Measurements from ENCODE around the gene ACKR3. TPM values are rescaled to one million over a fixed set of nuclear protein-coding genes. Genes with fewer than 3 reads are reported as not detected.
A peak's percentile ranks its signal among the peaks of the same experiment; 100 is the strongest.

ACKR3 gene
- total and polyA plus RNA-seq, 4 donors: 6.8 to 30.2 (median 14.4) TPM

GRCh38 chr2:236544362-236544761 is 25.3 kb upstream of the ACKR3 start:
- TF ChIP-seq, protein P1, sequence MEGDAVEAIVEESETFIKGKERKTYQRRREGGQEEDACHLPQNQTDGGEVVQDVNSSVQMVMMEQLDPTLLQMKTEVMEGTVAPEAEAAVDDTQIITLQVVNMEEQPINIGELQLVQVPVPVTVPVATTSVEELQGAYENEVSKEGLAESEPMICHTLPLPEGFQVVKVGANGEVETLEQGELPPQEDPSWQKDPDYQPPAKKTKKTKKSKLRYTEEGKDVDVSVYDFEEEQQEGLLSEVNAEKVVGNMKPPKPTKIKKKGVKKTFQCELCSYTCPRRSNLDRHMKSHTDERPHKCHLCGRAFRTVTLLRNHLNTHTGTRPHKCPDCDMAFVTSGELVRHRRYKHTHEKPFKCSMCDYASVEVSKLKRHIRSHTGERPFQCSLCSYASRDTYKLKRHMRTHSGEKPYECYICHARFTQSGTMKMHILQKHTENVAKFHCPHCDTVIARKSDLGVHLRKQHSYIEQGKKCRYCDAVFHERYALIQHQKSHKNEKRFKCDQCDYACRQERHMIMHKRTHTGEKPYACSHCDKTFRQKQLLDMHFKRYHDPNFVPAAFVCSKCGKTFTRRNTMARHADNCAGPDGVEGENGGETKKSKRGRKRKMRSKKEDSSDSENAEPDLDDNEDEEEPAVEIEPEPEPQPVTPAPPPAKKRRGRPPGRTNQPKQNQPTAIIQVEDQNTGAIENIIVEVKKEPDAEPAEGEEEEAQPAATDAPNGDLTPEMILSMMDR (IDR thresholded peaks at IDR 0.05; ENCODE audit: control extremely low read depth, extremely low read depth): no peak
- WGBS, 2 donors: 96 to 98% methylated on average over 13 of the region's 13 CpGs
- peaks cover 0 to 2% (median 0%) of the 10 kb centered on the region in 4 donors for H3K9me3 ChIP-seq (ENCODE audit: control insufficient read depth in 4 of 4, insufficient read depth in 3 of 4, low read length in 3 of 4)
- H3K36me3 ChIP-seq (ENCODE audit: control insufficient read depth in 4 of 4, insufficient read depth in 4 of 4, low read length in 4 of 4): no peaks in the 10 kb centered on the region
- H3K27me3 ChIP-seq (ENCODE audit: control insufficient read depth in 3 of 3, insufficient read depth in 3 of 3, low read length in 2 of 3): no peaks in the 10 kb centered on the region
- H3K4me1 ChIP-seq (ENCODE audit: control insufficient read depth in 5 of 5, insufficient read depth in 5 of 5, low read length in 5 of 5): peaks cover 0 to 17% (median 4%) of the 10 kb centered on the region in 5 donors
- H3K9ac ChIP-seq (ENCODE audit: insufficient read depth in 1 of 2, low read length in 2 of 2): no peak overlapping the region
- ATAC-seq (ENCODE audit: insufficient read depth, low FRiP score) (no peak), DNase-seq (no peak)
- H3K4me3 ChIP-seq: no peak overlapping the region
- H3K27ac ChIP-seq (ENCODE audit: low read depth in 1 of 2, low read length in 1 of 2): no peak overlapping the region

GRCh38 chr2:236545248-236545658 is 24.4 kb upstream of the ACKR3 start:
- WGBS, 2 donors: 76 to 88% methylated on average over 11 of the region's 11 CpGs
- Histone ChIP-seq H3K36me3 (ENCODE audit: control insufficient read depth in 4 of 4, insufficient read depth in 4 of 4, low read length in 4 of 4) (no peaks in the 10 kb centered on the region), H3K4me1 (ENCODE audit: control insufficient read depth in 5 of 5, insufficient read depth in 5 of 5, low read length in 5 of 5) (peaks cover 0 to 17% (median 4%) of the 10 kb centered on the region in 5 donors), H3K9me3 (ENCODE audit: control insufficient read depth in 4 of 4, insufficient read depth in 3 of 4, low read length in 3 of 4) (peaks cover 0 to 2% (median 0%) of the 10 kb centered on the region in 4 donors), H3K27ac (ENCODE audit: low read depth in 1 of 2, low read length in 1 of 2) (no peak overlapping the region), H3K4me3 (no peak overlapping the region), H3K9ac (ENCODE audit: insufficient read depth in 1 of 2, low read length in 2 of 2) (no peak overlapping the region), H3K27me3 (ENCODE audit: control insufficient read depth in 3 of 3, insufficient read depth in 3 of 3, low read length in 2 of 3) (no peaks in the 10 kb centered on the region)
- TF ChIP-seq, protein P1 (IDR thresholded peaks at IDR 0.05; ENCODE audit: control extremely low read depth, extremely low read depth): no peak
- DNase-seq: no peak
- no peak for ATAC-seq (ENCODE audit: insufficient read depth, low FRiP score)

GRCh38 chr2:236545814-236546480 is 23.7 kb upstream of the ACKR3 start:
- H3K4me3 ChIP-seq: no peak overlapping the region
- TF ChIP-seq, protein P1 (IDR thresholded peaks at IDR 0.05; ENCODE audit: control extremely low read depth, extremely low read depth): no peak
- peaks cover 0 to 2% (median 0%) of the 10 kb centered on the region in 4 donors for H3K9me3 ChIP-seq (ENCODE audit: control insufficient read depth in 4 of 4, insufficient read depth in 3 of 4, low read length in 3 of 4)
- no peaks in the 10 kb centered on the region for H3K27me3 ChIP-seq (ENCODE audit: control insufficient read depth in 3 of 3, insufficient read depth in 3 of 3, low read length in 2 of 3)
- 20 to 52% methylated on average over 13 of the region's 13 CpGs for WGBS, 2 donors
- no peaks in the 10 kb centered on the region for H3K36me3 ChIP-seq (ENCODE audit: control insufficient read depth in 4 of 4, insufficient read depth in 4 of 4, low read length in 4 of 4)
- H3K4me1 ChIP-seq (ENCODE audit: control insufficient read depth in 5 of 5, insufficient read depth in 5 of 5, low read length in 5 of 5): peaks cover 0 to 17% (median 4%) of the 10 kb centered on the region in 5 donors
- DNase-seq (peak; percentile 59 to 92 (median 86)), ATAC-seq (ENCODE audit: insufficient read depth, low FRiP score) (no peak)
- H3K27ac ChIP-seq (ENCODE audit: low read depth in 1 of 2, low read length in 1 of 2): no peak overlapping the region
- no peak overlapping the region for H3K9ac ChIP-seq (ENCODE audit: insufficient read depth in 1 of 2, low read length in 2 of 2)

Data from lung (tissue), 12 donors.